K562 (cell line): ENCODE results near the gene ANKRD10. TPM values are rescaled to one million over a fixed set of nuclear protein-coding genes. Genes with fewer than 3 reads are reported as not detected.

Experiments
- BDP1 ChIP-seq: IDR thresholded peaks from 3 replicates; pipeline ENCODE4 v1.6.1; 2011; ENCODE audit not compliant: insufficient read length, insufficient read depth
- CEBPG ChIP-seq, 3 experiments: fragments of 200-800 bp in 1 of 3; sonication (Bioruptor generic) in 1 of 3; sonication (generic) in 1 of 3; formaldehyde crosslinking in 1 of 3; IDR thresholded peaks in 2 of 3; conservative IDR thresholded peaks in 1 of 3; 2 replicates each; pipeline versions ENCODE4 v1.6.1 to v1.8.0; 2016 to 2022; ENCODE audit warnings: missing compliant biosample characterization in 2 of 3, missing genetic modification characterization in 2 of 3, mild to moderate bottlenecking in 1 of 3, missing genetic modification reagents in 1 of 3
- CUX1 ChIP-seq: fragments of 200-800 bp; sonication (Bioruptor generic); IDR thresholded peaks from 2 replicates; pipeline ENCODE4 v1.6.1; 2016; ENCODE audit warnings: missing genetic modification characterization, missing compliant biosample characterization
- ETS2 ChIP-seq: IDR thresholded peaks from 2 replicates; pipeline ENCODE4 v1.6.1; 2016; ENCODE audit warnings: borderline replicate concordance, missing genetic modification characterization, mild to moderate bottlenecking, moderate library complexity, missing compliant biosample characterization; ENCODE audit not compliant: poor library complexity, severe bottlenecking
- FOS ChIP-seq: IDR thresholded peaks from 3 replicates; pipeline ENCODE4 v1.6.1; 2011; ENCODE audit not compliant: insufficient read length; ENCODE audit errors: extremely low read depth
- HDAC8 ChIP-seq: fragments of 450-650 bp; IDR thresholded peaks from 2 replicates; pipeline ENCODE4 v1.6.1; 2016; ENCODE audit warnings: mild to moderate bottlenecking, missing genetic modification characterization, moderate library complexity, missing compliant biosample characterization
- KDM5B ChIP-seq: fragments of 200-600 bp; sonication (generic); IDR thresholded peaks from 2 replicates; pipeline ENCODE4 v1.6.1; 2012; ENCODE audit warnings: low read depth, mild to moderate bottlenecking, moderate library complexity, low read length, control low read depth, inconsistent platforms; ENCODE audit not compliant: insufficient replicate concordance
- MCM2 ChIP-seq: fragments of 450-650 bp; IDR thresholded peaks from 2 replicates; pipeline ENCODE4 v1.6.1; 2017; ENCODE audit warnings: low read depth, mild to moderate bottlenecking
- NFIC ChIP-seq: fragments of 450-650 bp; IDR thresholded peaks from 2 replicates; pipeline ENCODE4 v1.6.1; 2017; ENCODE audit warnings: mild to moderate bottlenecking, inconsistent platforms
- RB1 ChIP-seq: fragments of 450-650 bp; IDR thresholded peaks from 2 replicates; pipeline ENCODE4 v1.6.1; 2017; ENCODE audit warnings: low read depth, mild to moderate bottlenecking
- RHOXF2B ChIP-seq: fragments of 250-450 bp; sonication (Bioruptor Pico); conservative IDR thresholded peaks from 2 replicates; pipeline ENCODE4 v1.5.1; 2021
- RNF219 ChIP-seq: fragments of 250-450 bp; sonication (Bioruptor Pico); IDR thresholded peaks from 2 replicates; pipeline ENCODE4 v1.5.0; 2022; ENCODE audit warnings: mild to moderate bottlenecking
- SIRT6 ChIP-seq: IDR thresholded peaks from one replicate; pipeline ENCODE4 v1.6.1; 2012; ENCODE audit warnings: low read depth, mild to moderate bottlenecking, control low read depth, inconsistent platforms, low read length, moderate library complexity
- SMARCB1 ChIP-seq: IDR thresholded peaks from 2 replicates; pipeline ENCODE4 v1.6.1; 2011; ENCODE audit warnings: improper control_type of control experiment, low read depth; ENCODE audit not compliant: insufficient read length
- ZFP1 ChIP-seq: fragments of 450-650 bp; formaldehyde crosslinking; IDR thresholded peaks from 2 replicates; pipeline ENCODE4 v1.4.0; 2020; ENCODE audit warnings: mild to moderate bottlenecking, mixed read lengths
- ZKSCAN8 ChIP-seq: fragments of 200-800 bp; sonication (Bioruptor generic); IDR thresholded peaks from 2 replicates; pipeline ENCODE4 v1.6.1; 2016; ENCODE audit warnings: missing genetic modification characterization, missing compliant biosample characterization
- ZNF324 ChIP-seq: fragments of 250-450 bp; sonication (Bioruptor Pico); IDR thresholded peaks from 2 replicates; pipeline ENCODE4 v1.4.0; 2020; ENCODE audit warnings: mild to moderate bottlenecking
- ZNF583 ChIP-seq: fragments of 250-450 bp; sonication (Bioruptor Pico); IDR thresholded peaks from 2 replicates; pipeline ENCODE4 v1.4.0; 2020
- ZNF668 ChIP-seq: fragments of 250-450 bp; sonication (Bioruptor Pico); IDR thresholded peaks from 2 replicates; pipeline ENCODE4 v1.8.0; 2022; ENCODE audit warnings: mild to moderate bottlenecking, inconsistent platforms
- ZNF707 ChIP-seq: fragments of 250-450 bp; sonication (Bioruptor Pico); conservative IDR thresholded peaks from 2 replicates; pipeline ENCODE4 v1.8.0; 2022; ENCODE audit warnings: inconsistent platforms, mild to moderate bottlenecking, moderate library complexity
- polyA plus RNA-seq, 8 experiments: library from polyadenylated mRNA; depleted of rRNA in 4 of 8; stranded (reverse) in 5 of 8; unstranded in 3 of 8; fragments of >200 nt; fragmentation: Nextera tagmentation in 2 of 8; fragmentation: Illumina TruSeq in 1 of 8; extraction: Ambion mirVana in 2 of 8; extraction: Trizol in 1 of 8; gene quantifications; 2 replicates each; pipeline versions ENCODE4 v1.2.1 to v1.2.3, GENCODE V29; 2011 to 2014; ENCODE audit warnings: inconsistent platforms in 1 of 8, missing spikeins in 1 of 8
- total RNA-seq, 7 experiments: library from RNA; depleted of rRNA in 6 of 7; stranded (reverse); fragments of >200 nt in 6 of 7; fragmentation: Illumina TruSeq in 2 of 7; extraction: Trizol in 2 of 7; gene quantifications; 2 replicates each; pipeline versions ENCODE4 v1.2.1 to v1.2.3, GENCODE V29; 2011 to 2021; ENCODE audit warnings: low replicate concordance in 1 of 7

Gene ANKRD10
- total and polyA plus RNA-seq, 9 of the 15 experiments (the other 6 are each of a cell fraction or from before 2014, with no cell fraction given): 21.7 to 183 (median 45.0) TPM

- TF ChIP-seq CEBPG (CRISPR knock-in tag; IDR thresholded peaks at IDR 0.05) (no peak), CEBPG (tag; conservative IDR thresholded peaks at IDR 0.05 in 1 of 2, IDR thresholded peaks at IDR 0.05 in 1 of 2) (no peak), RB1 (no peak; the same call in 1 of the 2 replicates), NFIC (0 out of 2 replicates have a peak, but pooled peaks have one; percentile 6), FOS (no peak), CUX1 (CRISPR knock-in tag) (no peak), BDP1 (no peak), ZNF707 (CRISPR knock-in tag) (no peak), SMARCB1 (no peak), ZNF583 (CRISPR knock-in tag) (no peak), RNF219 (CRISPR knock-in tag) (no peak), SIRT6 (no peak), ZNF324 (no peak), MCM2 (no peak), HDAC8 (no peak), RHOXF2B (CRISPR knock-in tag) (no peak), ETS2 (tag) (no peak), ZNF668 (CRISPR knock-in tag) (no peak), KDM5B (peak; percentile 32), ZFP1 (CRISPR knock-in tag) (no peak), ZKSCAN8 (CRISPR knock-in tag) (no peak)
These were observed 375 bp downstream of the ANKRD10 start (continued) for GRCh38 chr13:110914331-110915056.
